PC-3 (cell line): ENCODE data around the gene NELFA. TPM values are rescaled to one million over a fixed set of nuclear protein-coding genes. Genes with fewer than 3 reads are reported as not detected.

Experiments used
- ATAC-seq: fragments of 200-7000 bp; cut with Tn5 transposase; 2 replicates; pipeline ENCODE4 v1.9.1; 2020; ENCODE audit warnings: mild to moderate bottlenecking, moderate library complexity
- BruUV-seq: library from RNA; stranded (reverse); fragments of 400-500 nt; replicated peaks from 2 replicates; lab custom pipeline; 2021; lab: Mats Ljungman, UMichigan
- CTCF ChIA-PET: fragments of 300-600 bp; sonication (Branson Sonifier 250); formaldehyde crosslinking; loops from one replicate; lab custom pipeline; 2022; ENCODE audit warnings: antibody characterized with exemption; lab: Charles Lee
- POLR2A ChIA-PET: fragments of 300-600 bp; sonication (Branson Sonifier 250); formaldehyde crosslinking; loops from one replicate; lab custom pipeline; 2022; ENCODE audit warnings: antibody characterized with exemption; ENCODE audit not compliant: unreplicated experiment; lab: Charles Lee
- DNase-seq: peaks from one replicate; pipeline ENCODE4 v3.0.0-alpha.2; 2015
- H2AFZ ChIP-seq: fragments of 300-600 bp; sonication (generic); 2 replicates; pipeline ENCODE4 v1.6.0; 2016; ENCODE audit warnings: antibody characterized with exemption, low read length
- H3F3A ChIP-seq: fragments of 300-600 bp; sonication (generic); one replicate; pipeline ENCODE4 v1.6.0; 2017; ENCODE audit warnings: antibody characterized with exemption, low read length, control low read depth, mild to moderate bottlenecking; ENCODE audit not compliant: unreplicated experiment
- H3K27ac ChIP-seq: fragments of 300-600 bp; sonication (generic); 2 replicates; pipeline ENCODE4 v1.5.1; 2016; ENCODE audit warnings: mild to moderate bottlenecking, low read length
- H3K27me3 ChIP-seq: fragments of 300-600 bp; sonication (generic); 2 replicates; pipeline ENCODE4 v1.6.1; 2016; ENCODE audit warnings: low read length, mixed read lengths
- H3K36me3 ChIP-seq: fragments of 300-600 bp; sonication (generic); 2 replicates; pipeline ENCODE4 v1.6.1; 2016; ENCODE audit warnings: low read depth, mixed run types, low read length, mixed read lengths
- H3K4me1 ChIP-seq: fragments of 300-600 bp; sonication (generic); 2 replicates; pipeline ENCODE4 v1.5.1; 2016; ENCODE audit warnings: low read length; ENCODE audit not compliant: insufficient read depth
- H3K4me2 ChIP-seq: fragments of 300-600 bp; sonication (generic); 2 replicates; pipeline ENCODE4 v1.6.0; 2016; ENCODE audit warnings: low read length
- H3K4me3 ChIP-seq: fragments of 300-600 bp; sonication (generic); 2 replicates; pipeline ENCODE4 v1.5.1; 2016; ENCODE audit warnings: mild to moderate bottlenecking, low read length, mixed read lengths
- H3K79me2 ChIP-seq: fragments of 300-600 bp; sonication (generic); 2 replicates; pipeline ENCODE4 v1.6.1; 2017; ENCODE audit warnings: low read length, mixed read lengths
- H3K9ac ChIP-seq: fragments of 300-600 bp; sonication (generic); 2 replicates; pipeline ENCODE4 v1.6.0; 2016; ENCODE audit warnings: mild to moderate bottlenecking, low read length
- H3K9me2 ChIP-seq: fragments of 300-600 bp; sonication (generic); replicated peaks from 2 replicates; pipeline ENCODE4 v1.6.1; 2016; ENCODE audit warnings: mixed run types, low read length, mixed read lengths
- H3K9me3 ChIP-seq: fragments of 300-600 bp; sonication (generic); 2 replicates; pipeline ENCODE4 v1.6.1; 2016; ENCODE audit warnings: low read length, mixed read lengths
- H4K20me1 ChIP-seq: fragments of 300-600 bp; sonication (generic); 2 replicates; pipeline ENCODE4 v1.6.1; 2016; ENCODE audit warnings: low read length, mixed read lengths
- CTCF ChIP-seq: fragments of 300-600 bp; sonication (generic); conservative IDR thresholded peaks from 2 replicates; pipeline ENCODE4 v1.5.1; 2017; ENCODE audit warnings: antibody characterized with exemption, low read depth, mild to moderate bottlenecking, low read length
- EZH2 ChIP-seq: fragments of 300-600 bp; sonication (generic); IDR thresholded peaks from one replicate; pipeline ENCODE4 v1.6.1; 2017; ENCODE audit warnings: antibody characterized with exemption, mild to moderate bottlenecking, low read length; ENCODE audit not compliant: unreplicated experiment
- EZH2phosphoT487 ChIP-seq: fragments of 300-600 bp; sonication (generic); IDR thresholded peaks from 2 replicates; pipeline ENCODE4 v1.6.1; 2018; ENCODE audit warnings: mild to moderate bottlenecking, antibody characterized with exemption, low read length, borderline replicate concordance
- intact Hi-C: fragments of 100-400 bp; cut with micrococcal nuclease; formaldehyde crosslinking; loops from 2 replicates; pipeline ENCODE4 v1.9.0; 2023
- total RNA-seq: library from RNA; depleted of rRNA; stranded (reverse); fragments of >200 nt; gene quantifications from 2 replicates; pipeline ENCODE4 v1.2.3, GENCODE V29; 2014

NELFA gene
- total RNA-seq, 1 experiment from 2014 or later: 30.0 TPM

DNA sequence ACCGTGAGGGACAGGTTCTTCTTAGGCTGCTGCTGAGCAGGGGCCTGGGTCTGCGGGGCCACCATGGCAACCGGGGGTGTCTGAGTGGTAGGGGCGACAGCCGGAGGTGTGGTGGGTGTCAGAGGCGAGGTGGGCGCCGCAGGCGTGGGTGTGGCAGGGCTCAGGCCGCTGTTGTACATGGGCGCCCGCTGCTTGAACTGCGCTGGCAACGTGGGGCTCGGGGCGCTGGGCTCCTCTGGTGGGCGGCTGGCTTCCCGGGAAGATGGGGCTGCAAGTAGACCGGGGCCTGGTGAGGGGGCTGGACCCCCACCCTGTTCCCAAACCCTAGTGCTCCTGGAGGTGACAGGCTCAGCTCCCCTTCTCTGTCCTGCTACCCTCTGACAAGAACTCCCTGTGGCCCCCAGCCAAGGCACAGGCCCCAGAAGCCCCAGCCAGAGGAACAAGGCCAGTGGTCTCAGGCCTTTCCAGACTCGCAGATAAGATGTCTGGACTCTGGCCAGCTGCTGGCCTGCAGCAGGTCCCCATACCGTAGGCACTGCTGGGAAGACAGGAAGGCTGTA, 24.8 kb downstream of the NELFA start:
- BruUV-seq: no TSS peak

GRCh38 chr4:1983053-1983845, 25.5 kb downstream of the NELFA start:
- Histone ChIP-seq H3K4me1 (no peaks in the 10 kb centered on the region), H2AFZ (no peak overlapping the region), H3K79me2 (no peaks in the 10 kb centered on the region), H3K4me3 (no peak overlapping the region), H3K9me3 (no peaks in the 10 kb centered on the region), H4K20me1 (no peaks in the 10 kb centered on the region), H3K4me2 (no peak overlapping the region), H3K36me3 (peaks cover 14% of the 10 kb centered on the region), H3K9me2 (no peaks in the 10 kb centered on the region), H3F3A (no peaks in the 10 kb centered on the region), H3K9ac (no peak overlapping the region), H3K27ac (no peak overlapping the region), H3K27me3 (no peaks in the 10 kb centered on the region)
- no peak for ATAC-seq
- CTCF ChIA-PET: no interaction called here
- TF ChIP-seq EZH2phosphoT487: no peak
- no peak for TF ChIP-seq EZH2
- TF ChIP-seq CTCF: no peak
- POLR2A ChIA-PET: no interaction called here
- intact Hi-C loops: no loop called here
- TSS peak; percentile 7 for BruUV-seq
- no peak for DNase-seq

More for the DNA sequence above, 24.8 kb downstream of the NELFA start:
- Histone ChIP-seq H3K4me3 (no peak overlapping the region), H3K36me3 (peaks cover 14% of the 10 kb centered on the region), H3K27ac (no peak overlapping the region), H3K9me3 (no peaks in the 10 kb centered on the region), H3K79me2 (no peaks in the 10 kb centered on the region), H3K9me2 (no peaks in the 10 kb centered on the region), H3K27me3 (no peaks in the 10 kb centered on the region), H3K4me2 (no peak overlapping the region), H4K20me1 (no peaks in the 10 kb centered on the region), H3K4me1 (no peaks in the 10 kb centered on the region), H3F3A (no peaks in the 10 kb centered on the region), H3K9ac (no peak overlapping the region), H2AFZ (no peak overlapping the region)
- intact Hi-C loops: no loop called here
- ATAC-seq: no peak
- no peak for DNase-seq
- CTCF ChIA-PET: no interaction called here
- TF ChIP-seq CTCF (no peak), EZH2 (no peak), EZH2phosphoT487 (no peak)
- POLR2A ChIA-PET: no interaction called here
